KBM-7 (cell line): Measurements from ENCODE around the gene TMEM132D.

Source experiments
- DNase-seq: peaks from one replicate; pipeline ENCODE4 v3.0.0-alpha.2; 2015
- in situ Hi-C: fragments of 300-500 bp; cut with MboI; formaldehyde crosslinking; loops from 2 replicates; pipeline ENCODE4 v1.14.3; 2020; ENCODE audit warnings: low sequenced_read_pairs, low pct_unique_long_range_greater_than_20kb, mixed read lengths

The TMEM132D gene

DNA sequence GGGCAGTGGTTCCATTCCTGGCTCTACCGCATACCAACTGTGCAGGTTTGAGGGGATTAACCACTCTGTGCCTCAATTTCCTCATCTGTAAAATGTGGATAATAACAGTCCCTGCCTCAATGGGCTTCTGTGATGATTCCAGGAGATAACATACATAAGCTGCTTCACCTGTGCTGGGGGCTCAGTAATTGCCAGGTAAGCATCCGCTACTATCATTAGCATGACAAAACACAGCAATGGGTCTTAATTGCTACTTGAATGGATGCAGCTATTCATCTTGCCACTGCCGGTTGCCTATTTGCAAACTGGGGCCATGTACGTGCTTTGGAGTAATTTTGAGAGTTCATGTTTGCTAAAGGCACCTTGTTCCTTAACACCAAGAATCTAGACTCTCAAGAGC is 132.6 kb downstream of the TMEM132D start:
- no peak for DNase-seq
- in situ Hi-C loops = no loop called here

DNA sequence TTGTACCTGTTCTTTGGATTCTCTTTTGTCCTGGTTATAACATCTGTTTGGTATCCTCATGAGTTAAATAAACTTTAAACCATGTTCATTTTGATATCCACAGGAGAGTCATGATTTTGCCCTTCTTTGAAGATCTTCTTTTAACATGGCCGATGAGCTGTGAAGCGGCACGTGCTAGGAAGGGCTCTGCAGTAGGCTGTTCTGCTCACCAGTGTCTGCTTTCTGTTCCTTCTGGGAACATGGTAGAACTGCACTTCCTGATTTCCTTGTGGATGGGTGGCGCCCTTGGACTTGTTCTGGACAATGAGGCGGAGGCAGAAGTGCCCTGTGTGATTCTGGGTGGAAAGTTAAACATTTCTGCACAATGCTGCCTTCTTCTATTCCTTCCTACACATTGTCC is 138.1 kb downstream of the TMEM132D start:
- in situ Hi-C loops = no loop called here
- no peak for DNase-seq

DNA sequence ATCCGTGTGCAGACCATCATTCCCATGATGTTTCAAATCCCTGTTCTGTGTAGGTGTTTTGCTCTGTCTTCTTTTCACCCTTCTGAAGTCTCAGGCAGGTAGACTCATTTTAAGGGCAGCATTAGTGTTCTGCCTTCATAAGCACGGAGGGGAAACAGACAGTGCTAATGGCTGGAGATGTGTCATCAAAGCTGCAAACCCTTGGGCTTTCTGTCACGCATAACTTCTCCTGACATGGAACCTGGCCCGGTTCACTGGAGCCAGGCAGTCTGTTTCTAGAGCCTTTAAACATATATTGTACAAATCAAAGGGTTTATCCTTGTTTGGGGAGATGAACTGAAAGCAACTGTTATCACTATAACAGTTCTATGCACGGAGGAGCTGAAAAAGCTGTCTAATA is 141.4 kb downstream of the TMEM132D start:
- no peak for DNase-seq
- in situ Hi-C loops = no loop called here

DNA sequence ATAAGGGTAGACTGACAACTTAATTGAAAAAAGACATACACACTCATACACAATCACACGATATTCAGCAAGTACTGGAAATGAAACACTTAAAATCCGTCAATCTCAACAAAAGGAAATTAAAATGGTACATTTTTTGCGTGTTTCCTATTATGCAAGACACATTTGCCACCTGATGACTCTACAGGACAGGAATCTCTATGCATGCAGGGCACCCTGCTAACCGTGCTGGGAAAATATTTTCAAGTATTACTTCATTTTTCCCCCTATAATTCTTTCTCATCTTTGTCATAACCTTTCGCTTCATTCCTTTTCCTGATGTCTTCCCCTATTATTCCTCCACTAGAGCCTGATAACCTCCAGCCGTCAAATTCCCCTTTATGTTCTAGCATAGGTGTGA is 150.2 kb downstream of the TMEM132D start:
- in situ Hi-C loops = no loop called here
- DNase-seq = no peak

DNA sequence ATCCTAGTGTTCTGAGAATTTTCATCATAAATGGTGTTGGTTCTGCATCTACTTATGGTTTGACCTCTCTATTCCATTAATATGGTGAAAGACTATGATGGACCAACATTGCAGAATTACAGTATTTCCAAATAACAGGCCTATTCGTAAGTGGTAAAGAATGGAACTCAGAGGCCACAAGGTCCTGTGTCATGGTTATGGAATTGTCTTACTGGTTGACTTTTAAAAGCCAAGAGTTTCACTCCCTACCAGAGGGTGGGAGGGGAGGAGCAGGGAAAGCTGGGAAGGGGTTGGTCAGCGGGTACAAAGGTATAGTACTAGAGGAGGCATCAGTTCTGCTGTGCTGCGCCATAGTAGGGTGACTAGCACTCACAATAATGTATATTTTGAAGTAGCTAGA is 153.4 kb downstream of the TMEM132D start:
- no peak for DNase-seq
- in situ Hi-C loops = no loop called here

DNA sequence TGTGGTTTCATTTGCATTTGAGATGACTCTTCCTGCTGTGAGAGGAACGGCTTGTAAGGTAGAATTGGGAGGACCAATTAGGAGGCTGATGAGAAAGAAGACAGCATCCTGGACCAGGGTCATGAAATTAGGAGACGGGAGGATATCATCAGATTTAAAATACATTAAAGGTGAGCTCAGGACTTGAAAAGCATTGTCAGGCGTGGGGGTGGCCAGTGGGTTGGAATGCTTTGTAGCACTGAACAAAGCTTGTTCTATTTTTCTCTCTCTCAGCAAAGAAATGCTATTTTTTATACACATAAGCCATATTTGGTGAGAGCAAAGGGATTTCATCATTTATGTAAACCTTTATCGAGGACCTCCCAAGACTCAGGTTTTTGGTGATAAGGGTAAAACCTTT is 157.5 kb downstream of the TMEM132D start:
- DNase-seq = no peak
- in situ Hi-C loops = no loop called here

DNA sequence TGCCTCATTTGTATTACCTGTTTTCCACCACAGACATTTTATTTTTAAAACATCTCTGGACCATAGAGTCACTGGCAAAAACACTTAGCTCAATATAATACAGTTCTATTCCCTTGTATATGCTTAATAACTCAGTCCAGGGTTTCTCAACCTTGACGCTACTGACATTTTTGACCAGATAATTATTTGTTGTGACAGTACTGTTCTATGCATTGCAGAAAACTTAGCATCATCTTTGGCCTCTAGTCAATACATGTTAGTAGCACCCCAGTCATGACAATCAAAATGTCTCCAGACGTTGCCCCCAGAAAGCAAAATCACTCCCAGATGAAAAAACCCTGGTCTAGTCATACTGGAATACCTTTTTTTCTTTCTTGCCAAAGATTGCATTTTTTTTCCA is 174.7 kb downstream of the TMEM132D start:
- DNase-seq = no peak
- in situ Hi-C loops = no loop called here

DNA sequence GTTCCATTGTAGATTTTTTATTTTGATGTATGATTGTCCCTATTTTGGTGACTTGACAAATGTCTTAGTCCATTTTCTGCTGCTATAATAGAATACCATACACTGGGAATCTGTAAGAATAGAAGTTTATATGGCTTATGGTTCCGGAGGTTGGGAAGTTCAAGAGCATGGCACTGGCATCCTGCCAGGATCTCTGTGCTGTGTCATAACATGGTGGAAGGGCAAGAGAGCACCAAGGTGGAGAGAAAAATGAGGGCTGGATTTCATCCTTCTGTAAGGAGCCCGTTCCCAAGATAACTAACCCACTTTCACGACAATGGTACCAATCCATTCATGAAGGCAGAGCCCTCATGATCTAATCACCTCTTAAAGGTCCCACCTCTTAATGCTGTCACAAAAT is 176.7 kb downstream of the TMEM132D start:
- DNase-seq = no peak
- in situ Hi-C loops = no loop called here

DNA sequence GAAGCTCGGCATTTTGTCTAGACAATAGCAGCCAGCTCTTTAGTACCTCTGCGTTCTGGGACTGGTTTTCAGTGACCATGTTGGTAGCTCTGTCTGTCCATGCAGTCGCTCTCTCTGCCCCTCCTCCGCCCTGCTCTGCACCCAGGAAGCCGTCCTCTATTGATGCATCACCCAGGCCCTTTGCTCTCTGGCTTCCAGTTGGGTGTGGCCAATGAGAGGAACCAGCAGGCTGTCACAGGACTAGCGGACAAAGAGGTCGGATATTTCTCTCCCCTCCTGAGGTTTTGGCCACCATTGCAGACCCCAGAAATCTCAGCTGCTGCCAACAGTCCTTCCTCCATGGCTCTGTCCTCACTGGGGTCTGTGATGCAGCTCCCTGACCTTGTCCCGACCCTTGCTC is 180.6 kb downstream of the TMEM132D start:
- in situ Hi-C loops = no loop called here

DNA sequence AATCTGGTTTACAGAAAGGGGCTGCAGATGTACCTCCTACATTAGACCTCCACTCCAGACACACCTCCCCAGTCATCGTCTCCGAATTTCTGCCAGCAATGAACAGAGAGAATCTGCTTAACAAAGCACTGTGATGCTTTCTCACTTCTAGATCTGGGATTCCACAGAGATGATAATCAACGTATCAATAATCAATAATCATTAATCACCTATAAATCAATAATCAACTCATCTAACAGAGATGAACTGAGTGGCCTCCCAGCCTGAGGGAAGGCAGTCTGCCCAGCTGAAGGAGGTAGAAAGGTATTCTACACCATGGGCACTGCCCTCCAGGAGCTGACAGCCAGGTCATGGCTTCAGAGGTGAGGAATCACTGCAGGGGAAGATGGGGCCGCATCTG is 183.2 kb downstream of the TMEM132D start:
- in situ Hi-C loops = no loop called here
- DNase-seq = no peak

More for the DNA sequence above, 180.6 kb downstream of the TMEM132D start:
- no peak for DNase-seq

DNA sequence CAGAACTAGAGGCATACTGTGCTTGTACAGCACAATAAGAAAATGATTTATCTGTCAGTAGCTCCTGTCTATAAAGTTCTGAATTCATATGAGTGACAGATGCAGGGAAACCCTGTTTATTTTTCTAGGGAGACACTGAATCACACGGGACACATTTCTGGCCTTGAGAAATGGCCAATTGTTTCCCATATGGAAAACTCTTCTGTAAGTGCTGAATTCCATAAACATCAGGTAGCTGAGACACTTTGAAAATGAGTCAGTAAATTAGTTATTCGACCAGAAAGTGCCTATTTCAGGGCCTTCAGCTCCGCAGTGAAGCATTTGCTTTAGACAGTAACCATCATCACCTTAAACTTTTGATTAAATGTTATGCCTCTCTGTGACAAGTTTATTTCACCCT is 184.4 kb downstream of the TMEM132D start:
- DNase-seq = no peak
- in situ Hi-C loops = no loop called here

DNA sequence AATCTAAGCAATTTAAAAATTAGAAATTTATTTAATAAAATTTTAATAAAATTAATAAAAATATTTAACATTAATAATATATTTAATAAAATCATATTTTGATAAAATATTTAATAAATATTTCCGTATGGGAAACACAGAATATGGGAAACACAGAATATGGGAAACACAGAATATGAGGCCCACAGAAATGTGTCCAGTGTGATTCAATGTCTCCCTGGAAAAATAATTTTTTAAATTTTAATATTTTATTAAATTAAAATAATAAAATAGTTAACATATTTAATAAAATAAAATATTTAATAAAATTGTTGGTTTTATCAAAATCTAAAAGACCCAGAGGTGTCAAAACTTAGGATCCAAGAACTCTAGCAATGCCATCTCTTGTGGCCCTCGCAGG is 186.4 kb downstream of the TMEM132D start:
- no peak for DNase-seq
- in situ Hi-C loops = no loop called here

DNA sequence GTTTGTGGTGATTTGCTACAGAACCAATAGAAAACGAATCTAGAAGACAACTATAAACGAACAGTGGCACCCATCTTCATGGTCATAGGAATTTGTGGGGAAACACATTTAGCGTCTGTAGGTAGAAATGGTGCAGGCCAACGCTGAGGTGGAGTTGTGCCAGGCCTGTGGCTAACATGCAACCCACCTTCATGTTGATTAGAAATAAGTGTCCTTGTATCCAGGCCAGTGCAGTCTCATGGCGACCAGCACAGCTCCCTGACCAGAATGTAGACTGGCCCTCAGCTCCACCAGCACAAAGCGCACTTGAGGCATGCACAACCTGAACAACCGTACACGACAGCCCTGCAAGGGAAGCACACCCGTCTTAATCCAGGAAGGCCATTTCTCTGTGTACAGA is 187.0 kb downstream of the TMEM132D start:
- DNase-seq = no peak
- in situ Hi-C loops = no loop called here

DNA sequence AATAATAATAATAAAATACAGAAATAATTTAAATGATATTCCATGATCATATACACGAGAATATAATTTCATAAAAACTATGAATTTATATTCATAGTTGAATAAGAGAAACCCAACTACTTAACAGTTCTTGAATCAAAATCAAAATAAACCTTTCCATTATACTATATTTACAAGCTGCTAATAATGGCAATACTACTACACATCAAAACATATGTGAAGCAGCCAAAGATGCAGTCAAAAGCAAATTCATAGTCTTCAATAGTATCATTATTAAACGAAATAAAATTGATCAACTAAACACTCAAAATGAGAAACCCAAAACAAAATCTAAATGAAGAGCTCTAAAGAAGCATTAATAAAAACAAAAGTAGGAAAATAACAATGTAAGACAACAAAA is 197.1 kb downstream of the TMEM132D start:
- DNase-seq = no peak
- in situ Hi-C loops = no loop called here

DNA sequence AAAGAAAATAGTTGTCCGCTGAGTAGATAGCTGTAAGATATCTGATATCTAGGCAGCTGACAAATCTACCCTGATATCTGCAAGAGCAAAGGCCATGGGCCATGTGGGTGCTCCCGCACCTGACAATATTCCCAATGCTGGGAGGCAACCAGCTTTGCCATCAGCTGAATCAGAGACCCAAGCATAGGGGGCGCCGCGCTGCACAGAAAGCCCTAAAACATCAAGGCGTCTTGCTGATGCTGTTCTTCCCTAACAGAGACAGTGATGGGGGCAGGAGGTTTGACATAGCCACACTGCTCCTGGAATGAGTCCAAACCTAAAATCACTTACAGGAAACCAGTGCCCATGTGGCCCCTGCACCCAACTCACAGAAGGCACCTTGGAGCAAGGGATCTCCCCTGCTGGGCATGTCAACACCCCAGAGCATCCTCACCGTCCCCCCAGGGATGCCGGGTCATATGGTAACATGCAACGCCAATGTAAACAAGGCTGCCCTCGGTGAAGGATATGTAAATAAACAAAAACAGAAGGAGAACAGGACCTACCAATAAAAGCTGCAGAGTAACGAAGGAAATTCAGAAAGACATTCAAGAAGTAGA is 199.5 kb downstream of the TMEM132D start:
- in situ Hi-C loops = no loop called here
- DNase-seq = no peak

DNA sequence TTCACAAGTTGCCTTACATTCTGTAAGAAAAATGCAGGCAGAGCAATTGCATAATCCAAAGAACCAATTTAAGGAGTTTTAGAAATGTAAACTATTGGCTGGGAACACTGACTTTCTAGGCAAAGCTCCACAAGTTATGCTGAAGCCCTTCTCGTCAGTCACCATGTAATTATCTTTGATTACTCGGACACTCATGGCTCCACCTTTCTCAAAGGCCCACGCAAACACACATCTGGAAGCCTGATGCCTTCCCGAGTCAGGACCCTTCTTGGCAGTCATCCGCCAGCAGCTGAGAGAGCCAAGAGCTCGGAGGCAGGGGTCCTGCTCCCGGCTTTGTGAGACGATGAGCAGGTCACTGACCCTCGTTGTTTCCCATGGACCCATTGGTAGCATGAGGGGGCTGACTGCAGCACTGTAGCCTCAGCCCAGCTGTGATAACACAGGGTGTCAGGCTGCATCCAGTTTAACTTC is 202.2 kb downstream of the TMEM132D start:
- in situ Hi-C loops = no loop called here
- no peak for DNase-seq

DNA sequence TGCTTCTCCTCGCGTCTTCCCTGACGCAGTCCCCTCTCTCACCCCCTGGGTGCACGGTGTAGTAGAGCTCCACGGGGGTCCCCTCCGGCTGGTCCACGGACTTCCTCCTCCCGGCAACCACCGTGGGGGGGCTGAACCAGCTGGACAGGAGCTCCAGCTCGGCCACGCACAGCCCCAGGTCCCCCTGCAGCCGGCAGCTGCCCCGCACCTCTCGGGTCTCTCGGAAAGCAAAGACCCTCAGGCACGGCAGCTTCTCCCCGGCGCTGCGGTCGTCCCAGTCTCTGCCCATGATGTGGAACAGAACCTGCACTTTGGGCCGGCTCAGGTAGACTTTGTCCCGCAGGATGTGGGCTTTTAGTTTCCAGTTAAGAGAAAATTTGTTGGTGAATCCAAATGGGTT is 203.8 kb downstream of the TMEM132D start:
- DNase-seq = no peak
- in situ Hi-C loops = no loop called here

DNA sequence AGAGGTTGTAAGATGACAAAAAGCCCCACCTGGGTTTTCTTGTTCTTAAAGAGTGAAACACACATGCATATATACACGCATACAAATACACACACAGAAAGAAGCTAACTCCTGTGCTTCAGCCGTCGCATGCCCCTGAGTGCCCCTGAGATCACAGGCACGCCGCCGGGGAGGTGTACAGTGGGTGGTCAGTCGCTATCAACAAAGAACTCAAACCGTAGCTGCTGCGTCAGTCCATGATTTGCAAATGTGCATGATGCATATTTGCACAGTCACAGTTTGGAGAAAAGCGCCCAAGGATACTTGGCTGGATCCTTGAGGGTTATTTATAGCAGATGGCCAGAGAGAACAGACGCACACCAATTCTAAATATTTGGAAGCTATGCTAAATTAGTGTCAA is 206.9 kb downstream of the TMEM132D start:
- DNase-seq = no peak
- in situ Hi-C loops = no loop called here

DNA sequence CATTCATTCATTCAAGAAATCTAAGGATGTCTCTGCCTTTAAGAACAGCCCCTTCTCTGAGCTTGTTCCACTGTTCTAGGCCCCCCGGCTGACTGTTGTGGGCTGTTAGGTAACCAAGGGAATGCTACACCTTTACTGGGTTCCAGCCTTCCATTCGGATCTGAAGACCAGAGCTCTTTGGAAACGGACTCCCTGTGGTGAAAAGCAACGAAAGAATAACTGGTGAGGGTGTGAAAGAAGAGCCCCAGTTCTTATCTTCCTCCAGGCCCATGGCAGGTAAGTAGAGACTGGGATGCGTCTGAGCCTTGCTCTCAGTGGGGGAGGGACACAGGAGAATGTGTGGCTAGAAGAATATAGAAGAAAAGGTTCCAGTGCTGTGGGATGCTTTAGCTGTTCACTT is 207.4 kb downstream of the TMEM132D start:
- in situ Hi-C loops = no loop called here
- no peak for DNase-seq

DNA sequence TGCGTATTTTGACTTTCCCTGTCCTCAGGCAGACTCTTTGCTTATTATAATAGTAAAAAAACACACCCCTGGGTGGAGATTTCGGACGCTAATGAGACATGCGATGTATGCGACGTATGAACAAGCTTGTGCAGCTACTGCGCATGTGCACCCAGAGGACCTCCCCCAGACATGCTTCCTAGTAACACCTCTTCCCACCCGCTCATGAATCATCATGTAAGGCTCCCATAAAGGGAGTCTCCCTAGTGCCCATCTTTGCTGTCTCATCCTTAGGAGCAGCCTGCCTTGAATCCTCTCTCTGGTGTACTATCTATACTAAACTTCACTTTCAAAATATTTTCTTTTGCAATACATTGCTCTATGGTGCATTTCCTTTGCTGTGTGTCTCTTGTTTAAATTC is 210.1 kb downstream of the TMEM132D start:
- DNase-seq = no peak
- in situ Hi-C loops = no loop called here

DNA sequence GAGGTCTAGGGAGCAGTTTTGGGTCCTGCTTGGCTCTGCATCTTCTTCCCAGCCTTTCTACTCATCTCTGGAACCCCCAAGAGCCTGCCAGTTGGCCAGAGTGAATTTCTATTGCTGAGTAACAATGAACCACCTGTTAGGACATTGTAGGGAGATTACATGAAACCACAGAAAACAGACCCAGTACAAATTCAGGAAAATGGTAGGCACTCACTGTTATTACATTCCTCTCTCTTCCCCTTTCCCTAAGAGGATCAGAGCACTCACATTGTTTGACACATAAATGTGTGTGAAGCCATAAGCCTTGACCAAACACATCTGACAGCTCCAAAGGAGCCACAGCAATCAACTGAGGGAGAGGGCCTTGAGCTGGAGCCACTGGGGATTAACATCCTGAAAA is 216.1 kb downstream of the TMEM132D start:
- in situ Hi-C loops = no loop called here
- no peak for DNase-seq

DNA sequence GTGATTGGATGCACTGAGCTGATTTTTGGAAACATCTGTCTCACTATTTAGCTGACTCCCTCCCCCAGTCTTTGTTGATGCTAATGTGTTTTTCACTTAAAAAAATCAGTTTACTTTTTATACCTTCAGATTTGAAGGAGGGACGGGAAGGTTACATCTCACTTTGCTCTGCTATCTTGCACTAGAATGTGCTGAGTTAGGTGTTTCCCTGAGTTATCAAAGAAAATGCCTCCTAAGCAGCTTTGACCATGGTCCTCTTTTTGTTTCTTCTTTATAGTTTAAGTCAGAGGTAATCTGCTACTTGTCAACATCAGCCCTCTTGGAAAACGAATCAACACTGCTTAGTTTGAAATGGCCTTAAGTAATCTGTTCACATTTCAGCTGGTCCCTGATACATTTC is 222.0 kb downstream of the TMEM132D start:
- DNase-seq = no peak
- in situ Hi-C loops = no loop called here
